H1 (cell line): ENCODE data around the gene GNAQ. TPM values are rescaled to one million over a fixed set of nuclear protein-coding genes. Genes with fewer than 3 reads are reported as not detected.

Source experiments
- HDAC2 ChIP-seq, 2 experiments: fragments of 300-600 bp in 1 of 2; sonication (generic) in 1 of 2; IDR thresholded peaks; 2 replicates each; pipeline ENCODE4 v1.6.1; 2011 to 2012; ENCODE audit warnings: low read depth in 2 of 2, low read length in 2 of 2, mild to moderate bottlenecking in 2 of 2, moderate library complexity in 2 of 2, borderline replicate concordance in 1 of 2, inconsistent platforms in 1 of 2
- SP1 ChIP-seq: IDR thresholded peaks from 2 replicates; pipeline ENCODE4 v1.6.1; 2011; ENCODE audit warnings: low read depth, low read length
- polyA plus RNA-seq, 7 experiments: library from polyadenylated mRNA; depleted of rRNA in 3 of 7; stranded (reverse) in 5 of 7; unstranded in 2 of 7; fragments of >200 nt in 5 of 7; fragments of 200-250 nt in 2 of 7; gene quantifications; 1 replicate in 5 of 7; 2 replicates in 1 of 7; 4 replicates in 1 of 7; pipeline versions ENCODE4 v1.2.1 to v1.2.3, GENCODE V29; 2011 to 2013; ENCODE audit warnings: missing spikeins in 2 of 7, mixed read lengths in 2 of 7
- total RNA-seq: library from RNA; stranded (reverse); fragmentation: NEBNext Ultra II Directional; extraction: Animal tissue kit (Norgen Biotek cat#: 25700); gene quantifications from 2 replicates; pipeline ENCODE4 v1.2.1, GENCODE V29; 2021

Gene GNAQ
- total and polyA plus RNA-seq, 2 of the 8 experiments (the other 6 are each of a cell fraction or from before 2014, with no cell fraction given) = 22.8 to 63.8 TPM

DNA sequence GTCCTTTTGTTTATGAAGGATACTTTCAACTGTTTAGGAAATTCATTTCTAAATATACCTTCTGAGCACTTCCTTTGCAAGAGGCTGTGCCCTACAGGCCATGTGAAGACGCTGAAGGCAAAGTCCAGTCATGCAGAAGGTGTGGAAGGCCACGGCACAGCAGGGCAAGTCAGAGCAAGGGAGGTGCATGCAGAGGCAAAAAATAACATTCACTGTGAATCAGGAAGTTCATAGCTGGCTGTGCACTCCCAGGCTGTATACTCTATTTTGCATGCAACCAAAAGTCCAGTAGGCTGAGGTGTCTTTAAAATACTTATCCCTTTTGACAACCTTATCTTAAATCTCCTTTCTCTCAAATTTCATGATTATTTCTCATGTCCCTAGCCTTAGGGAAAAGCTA is 50.3 kb downstream of the GNAQ start (continued):
- TF ChIP-seq HDAC2 (IDR thresholded peaks at IDR 0.05; ENCODE audit: borderline replicate concordance in 1 of 2, low read depth in 2 of 2, low read length in 2 of 2) (no peak), SP1 (no peak)
